HEK293 (cell line): ENCODE results near the gene SUPT3H.

Experiments
- CTCF ChIA-PET: fragments of 350-600 bp; formaldehyde crosslinking; extraction: SDS; loops from one replicate; lab custom pipeline; 2021; ENCODE audit warnings: antibody characterized with exemption; lab: Yijun Ruan, JAX
- POLR2A ChIA-PET: fragments of 300-600 bp; formaldehyde crosslinking; extraction: SDS; loops from one replicate; lab custom pipeline; 2020; ENCODE audit warnings: antibody characterized with exemption, inconsistent platforms; lab: Yijun Ruan, JAX
- H3K27ac ChIP-seq: fragments of 200-500 bp; sonication (Bioruptor generic); 2 replicates; pipeline ENCODE4 v1.5.1; 2014; ENCODE audit warnings: low read depth, low read length, control low read depth, inconsistent platforms; ENCODE audit errors: extremely low read depth
- H3K36me3 ChIP-seq, 2 experiments: fragments of 200-500 bp in 1 of 2; sonication (Bioruptor generic) in 1 of 2; 1 replicate in 1 of 2; 2 replicates in 1 of 2; pipeline ENCODE4 v1.5.1; 2014 to 2017; ENCODE audit warnings: inconsistent platforms in 2 of 2, low read length in 2 of 2; ENCODE audit not compliant: control insufficient read depth in 2 of 2, insufficient read depth in 1 of 2
- H3K4me1 ChIP-seq: fragments of 200-500 bp; sonication (Bioruptor generic); 2 replicates; pipeline ENCODE4 v1.5.1; 2014; ENCODE audit warnings: mild to moderate bottlenecking, low read length, inconsistent platforms; ENCODE audit not compliant: control insufficient read depth, insufficient read depth
- H3K4me3 ChIP-seq: 2 replicates; pipeline ENCODE4 v1.5.1; 2011; ENCODE audit warnings: low read depth, mild to moderate bottlenecking, control low read depth, low read length, moderate library complexity
- H3K9me3 ChIP-seq: fragments of 200-500 bp; sonication (Bioruptor generic); 2 replicates; pipeline ENCODE4 v1.5.1; 2014; ENCODE audit warnings: low read depth, low read length, inconsistent platforms; ENCODE audit not compliant: control insufficient read depth, insufficient read depth
- BCL6B ChIP-seq: fragments of 450-650 bp; formaldehyde crosslinking; IDR thresholded peaks from 2 replicates; pipeline ENCODE4 v1.5.1; 2017; ENCODE audit warnings: missing biosample characterization, missing genetic modification characterization
- KLF17 ChIP-seq: fragments of 450-650 bp; formaldehyde crosslinking; IDR thresholded peaks from 2 replicates; pipeline ENCODE4 v1.5.1; 2016; ENCODE audit warnings: missing biosample characterization, missing genetic modification characterization
- MEIS1 ChIP-seq: sonication (generic); formaldehyde crosslinking; IDR thresholded peaks from 2 replicates; pipeline ENCODE4 v1.8.1; 2022; ENCODE audit warnings: missing genetic modification reagents, mild to moderate bottlenecking, borderline replicate concordance
- PATZ1 ChIP-seq: fragments of 450-650 bp; formaldehyde crosslinking; IDR thresholded peaks from 2 replicates; pipeline ENCODE4 v1.5.1; 2016; ENCODE audit warnings: missing biosample characterization, missing genetic modification characterization
- SP3 ChIP-seq: fragments of 450-650 bp; formaldehyde crosslinking; IDR thresholded peaks from 2 replicates; pipeline ENCODE4 v1.5.1; 2016; ENCODE audit warnings: missing biosample characterization, missing genetic modification characterization
- ZBTB8A ChIP-seq: fragments of 450-650 bp; formaldehyde crosslinking; IDR thresholded peaks from 2 replicates; pipeline ENCODE4 v1.5.1; 2016; ENCODE audit warnings: missing biosample characterization, missing genetic modification characterization
- ZNF416 ChIP-seq: fragments of 450-650 bp; formaldehyde crosslinking; IDR thresholded peaks from 2 replicates; pipeline ENCODE4 v1.5.1; 2016; ENCODE audit warnings: missing biosample characterization, missing genetic modification characterization
- ZNF426 ChIP-seq: fragments of 450-650 bp; formaldehyde crosslinking; IDR thresholded peaks from 2 replicates; pipeline ENCODE4 v1.5.1; 2017; ENCODE audit warnings: missing biosample characterization, missing genetic modification characterization, mild to moderate bottlenecking, inconsistent platforms, moderate library complexity
- ZNF548 ChIP-seq: fragments of 450-650 bp; formaldehyde crosslinking; IDR thresholded peaks from 2 replicates; pipeline ENCODE4 v1.5.1; 2016; ENCODE audit warnings: missing biosample characterization, missing genetic modification characterization
- ZNF623 ChIP-seq: fragments of 450-650 bp; formaldehyde crosslinking; IDR thresholded peaks from 2 replicates; pipeline ENCODE4 v1.5.1; 2016; ENCODE audit warnings: missing biosample characterization, missing genetic modification characterization
- ZNF670 ChIP-seq: fragments of 450-650 bp; formaldehyde crosslinking; IDR thresholded peaks from 2 replicates; pipeline ENCODE4 v1.5.1; 2016; ENCODE audit warnings: missing biosample characterization, missing genetic modification characterization, low read depth
- ZNF701 ChIP-seq: fragments of 450-650 bp; formaldehyde crosslinking; IDR thresholded peaks from 2 replicates; pipeline ENCODE4 v1.5.1; 2016; ENCODE audit warnings: missing biosample characterization, missing genetic modification characterization
- TF ChIP-seq, protein P1 (sequence below): fragments of 450-650 bp; formaldehyde crosslinking; IDR thresholded peaks from 2 replicates; pipeline ENCODE4 v1.5.1; 2016; ENCODE audit warnings: missing biosample characterization, missing genetic modification characterization
- TF ChIP-seq, protein P2 (sequence below): fragments of 450-650 bp; formaldehyde crosslinking; optimal IDR thresholded peaks from 2 replicates; pipeline ENCODE3; 2016; ENCODE audit warnings: missing biosample characterization, mild to moderate bottlenecking, missing genetic modification characterization
- TF ChIP-seq, protein P3 (sequence below): fragments of 450-650 bp; formaldehyde crosslinking; IDR thresholded peaks from 2 replicates; pipeline ENCODE4 v1.5.1; 2016; ENCODE audit warnings: missing biosample characterization, missing genetic modification characterization, borderline replicate concordance

Gene SUPT3H

DNA sequence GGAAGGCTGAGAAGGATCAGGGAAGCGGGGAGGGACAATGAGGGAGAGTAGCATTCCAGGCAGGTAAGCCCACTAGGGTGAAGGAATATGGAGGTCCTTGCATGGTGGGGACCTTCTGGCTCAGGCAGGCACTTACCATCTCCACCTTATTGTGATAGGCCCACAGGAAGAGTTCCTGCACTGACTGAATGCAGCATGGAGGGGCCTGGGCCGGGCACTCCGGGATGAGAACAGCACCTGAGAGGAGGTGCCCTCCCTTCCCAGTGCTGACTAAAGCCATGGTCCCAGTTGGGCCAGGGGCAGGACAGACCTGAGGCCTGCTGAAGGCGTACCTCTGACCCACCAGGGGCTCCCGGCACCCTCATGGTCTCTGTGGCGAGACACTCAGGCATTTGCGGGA lies 597.6 kb downstream of the SUPT3H start (continued):
- TF ChIP-seq ZNF416: no peak
- TF ChIP-seq SP3 (tag by site-specific recombination): no peak
- no peak for TF ChIP-seq ZNF623 (tag by site-specific recombination)
- no peak for TF ChIP-seq BCL6B
- TF ChIP-seq ZNF426 (tag by site-specific recombination): no peak
- TF ChIP-seq PATZ1 (tag by site-specific recombination): no peak
- TF ChIP-seq, protein P1, sequence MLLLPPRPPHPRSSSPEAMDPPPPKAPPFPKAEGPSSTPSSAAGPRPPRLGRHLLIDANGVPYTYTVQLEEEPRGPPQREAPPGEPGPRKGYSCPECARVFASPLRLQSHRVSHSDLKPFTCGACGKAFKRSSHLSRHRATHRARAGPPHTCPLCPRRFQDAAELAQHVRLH: no peak
- TF ChIP-seq ZBTB8A (tag by site-specific recombination): no peak
- no peak for TF ChIP-seq ZNF701 (tag by site-specific recombination)
- TF ChIP-seq, protein P2, sequence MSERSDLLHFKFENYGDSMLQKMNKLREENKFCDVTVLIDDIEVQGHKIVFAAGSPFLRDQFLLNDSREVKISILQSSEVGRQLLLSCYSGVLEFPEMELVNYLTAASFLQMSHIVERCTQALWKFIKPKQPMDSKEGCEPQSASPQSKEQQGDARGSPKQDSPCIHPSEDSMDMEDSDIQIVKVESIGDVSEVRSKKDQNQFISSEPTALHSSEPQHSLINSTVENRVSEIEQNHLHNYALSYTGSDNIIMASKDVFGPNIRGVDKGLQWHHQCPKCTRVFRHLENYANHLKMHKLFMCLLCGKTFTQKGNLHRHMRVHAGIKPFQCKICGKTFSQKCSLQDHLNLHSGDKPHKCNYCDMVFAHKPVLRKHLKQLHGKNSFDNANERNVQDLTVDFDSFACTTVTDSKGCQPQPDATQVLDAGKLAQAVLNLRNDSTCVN (tag by site-specific recombination): no peak
- TF ChIP-seq, protein P3, sequence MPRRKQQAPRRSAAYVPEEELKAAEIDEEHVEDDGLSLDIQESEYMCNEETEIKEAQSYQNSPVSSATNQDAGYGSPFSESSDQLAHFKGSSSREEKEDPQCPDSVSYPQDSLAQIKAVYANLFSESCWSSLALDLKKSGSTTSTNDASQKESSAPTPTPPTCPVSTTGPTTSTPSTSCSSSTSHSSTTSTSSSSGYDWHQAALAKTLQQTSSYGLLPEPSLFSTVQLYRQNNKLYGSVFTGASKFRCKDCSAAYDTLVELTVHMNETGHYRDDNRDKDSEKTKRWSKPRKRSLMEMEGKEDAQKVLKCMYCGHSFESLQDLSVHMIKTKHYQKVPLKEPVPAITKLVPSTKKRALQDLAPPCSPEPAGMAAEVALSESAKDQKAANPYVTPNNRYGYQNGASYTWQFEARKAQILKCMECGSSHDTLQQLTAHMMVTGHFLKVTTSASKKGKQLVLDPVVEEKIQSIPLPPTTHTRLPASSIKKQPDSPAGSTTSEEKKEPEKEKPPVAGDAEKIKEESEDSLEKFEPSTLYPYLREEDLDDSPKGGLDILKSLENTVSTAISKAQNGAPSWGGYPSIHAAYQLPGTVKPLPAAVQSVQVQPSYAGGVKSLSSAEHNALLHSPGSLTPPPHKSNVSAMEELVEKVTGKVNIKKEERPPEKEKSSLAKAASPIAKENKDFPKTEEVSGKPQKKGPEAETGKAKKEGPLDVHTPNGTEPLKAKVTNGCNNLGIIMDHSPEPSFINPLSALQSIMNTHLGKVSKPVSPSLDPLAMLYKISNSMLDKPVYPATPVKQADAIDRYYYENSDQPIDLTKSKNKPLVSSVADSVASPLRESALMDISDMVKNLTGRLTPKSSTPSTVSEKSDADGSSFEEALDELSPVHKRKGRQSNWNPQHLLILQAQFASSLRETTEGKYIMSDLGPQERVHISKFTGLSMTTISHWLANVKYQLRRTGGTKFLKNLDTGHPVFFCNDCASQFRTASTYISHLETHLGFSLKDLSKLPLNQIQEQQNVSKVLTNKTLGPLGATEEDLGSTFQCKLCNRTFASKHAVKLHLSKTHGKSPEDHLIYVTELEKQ: no peak
- TF ChIP-seq MEIS1 (CRISPR knock-in tag): no peak

GRCh38 chr6:44779130-44779826 lies 598.5 kb downstream of the SUPT3H start:
- Histone ChIP-seq H3K27ac (no peak overlapping the region), H3K9me3 (no peaks in the 10 kb centered on the region), H3K4me1 (no peaks in the 10 kb centered on the region), H3K4me3 (no peak overlapping the region), H3K36me3 (no peaks in the 10 kb centered on the region)
- no peak for TF ChIP-seq ZNF548 (tag by site-specific recombination)
- no peak for TF ChIP-seq ZNF701 (tag by site-specific recombination)
- TF ChIP-seq KLF17 (tag by site-specific recombination): no peak
- TF ChIP-seq ZNF670 (tag by site-specific recombination): no peak
- POLR2A ChIA-PET: no interaction called here
- CTCF ChIA-PET: interaction anchor here (0.9 to 1.0 kb wide), 2 partner anchors 124 to 125 kb away, joined by 4 read pairs; no protein-coding TSS in a partner anchor
